Cerebellar nuclear complex (tissue), 1 donor: Measurements from ENCODE around the gene NPR1.
"Not testable (repeated sequence)": the region's sequence is repeated elsewhere in the genome, so short reads cannot be mapped to it uniquely, and the experiment has no call there.

Experiments used
- DNase-seq, 2 experiments: peaks; one replicate each; lab custom pipeline; 2025; lab: John Stamatoyannopoulos, UW

Gene NPR1

GRCh38 chr1:153682730-153683129 is 4.2 kb downstream of the NPR1 start:
- no peak for DNase-seq

- no peak for DNase-seq
Measured at GRCh38 chr1:153683854-153684253, 5.4 kb downstream of the NPR1 start.

DNA sequence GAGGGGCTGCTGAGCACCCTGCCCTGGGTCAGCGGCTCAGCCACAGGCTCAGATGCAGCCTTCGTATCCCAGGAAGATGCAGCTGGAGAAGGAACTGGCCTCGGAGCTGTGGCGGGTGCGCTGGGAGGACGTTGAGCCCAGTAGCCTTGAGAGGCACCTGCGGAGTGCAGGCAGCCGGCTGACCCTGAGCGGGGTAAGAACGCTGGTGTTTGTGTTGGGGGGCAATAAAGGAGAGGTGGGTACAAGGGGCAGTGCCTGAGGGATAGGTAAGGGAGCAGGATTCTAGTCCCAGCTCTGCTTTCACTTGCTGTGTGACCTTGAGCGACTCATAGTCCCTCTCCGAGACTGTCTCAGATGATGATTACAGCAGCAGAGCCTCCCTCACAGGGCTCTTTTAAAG is 6.4 kb downstream of the NPR1 start:
- DNase-seq, result no peak

DNA sequence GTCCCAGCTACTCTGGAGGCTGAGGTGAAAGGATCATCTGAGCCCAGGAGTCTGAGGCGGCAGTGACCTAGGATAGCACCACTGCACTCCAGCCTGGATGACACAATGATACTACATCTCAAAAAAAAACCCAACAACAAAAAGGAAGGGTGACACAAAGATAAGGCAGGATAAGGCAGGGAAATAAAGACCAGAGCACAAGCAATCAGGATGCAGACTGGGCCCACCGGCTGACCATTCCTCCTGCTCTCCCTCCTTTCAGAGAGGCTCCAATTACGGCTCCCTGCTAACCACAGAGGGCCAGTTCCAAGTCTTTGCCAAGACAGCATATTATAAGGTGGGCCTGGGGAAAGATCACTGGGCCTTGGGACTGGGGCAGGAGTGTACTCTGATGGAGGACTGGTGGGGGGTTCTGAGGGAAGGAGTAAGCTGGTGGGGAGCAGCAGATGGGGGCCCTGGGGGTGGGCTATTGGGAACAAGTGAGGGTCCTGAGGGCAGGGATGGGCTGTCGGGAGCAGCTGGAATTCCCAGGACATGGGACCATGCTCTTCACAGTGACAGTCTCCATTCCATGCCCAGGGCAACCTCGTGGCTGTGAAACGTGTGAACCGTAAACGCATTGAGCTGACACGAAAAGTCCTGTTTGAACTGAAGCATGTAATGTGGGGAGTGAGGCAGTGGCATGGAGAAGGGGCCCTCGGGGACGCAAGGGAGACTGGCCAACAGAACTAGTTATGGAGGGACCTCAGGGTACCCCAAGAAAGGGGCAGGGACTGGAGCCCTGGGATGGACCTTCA is 7.3 kb downstream of the NPR1 start:
- no peak for DNase-seq

GRCh38 chr1:153687346-153688125 is 9.0 kb downstream of the NPR1 start:
- DNase-seq, result no peak

DNA sequence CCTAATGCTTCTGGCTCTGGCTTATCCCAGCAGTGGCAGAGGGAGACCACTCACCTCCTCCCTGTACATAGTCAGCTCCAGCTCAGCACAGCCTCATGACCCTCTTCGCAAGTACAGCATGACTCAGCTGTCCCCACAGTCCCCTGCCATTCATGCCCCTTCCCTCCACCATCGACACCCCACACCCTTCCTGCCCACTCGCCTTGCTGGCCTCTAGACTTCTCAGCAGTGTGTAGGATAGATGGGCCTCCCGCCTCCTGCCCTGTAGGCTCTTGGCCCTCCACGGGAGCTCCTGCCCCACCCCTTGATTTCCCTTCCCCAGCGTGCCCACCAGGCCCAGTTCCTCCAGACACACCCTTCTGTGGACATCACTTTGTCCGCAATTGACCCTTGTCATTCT is 9.8 kb downstream of the NPR1 start:
- DNase-seq, result no peak

GRCh38 chr1:153688736-153689328 is 10.3 kb downstream of the NPR1 start:
- no peak for DNase-seq

GRCh38 chr1:153693466-153693865 is 15.0 kb downstream of the NPR1 start:
- no peak for DNase-seq

GRCh38 chr1:153696741-153697140 is 18.3 kb downstream of the NPR1 start:
- no peak for DNase-seq

DNA sequence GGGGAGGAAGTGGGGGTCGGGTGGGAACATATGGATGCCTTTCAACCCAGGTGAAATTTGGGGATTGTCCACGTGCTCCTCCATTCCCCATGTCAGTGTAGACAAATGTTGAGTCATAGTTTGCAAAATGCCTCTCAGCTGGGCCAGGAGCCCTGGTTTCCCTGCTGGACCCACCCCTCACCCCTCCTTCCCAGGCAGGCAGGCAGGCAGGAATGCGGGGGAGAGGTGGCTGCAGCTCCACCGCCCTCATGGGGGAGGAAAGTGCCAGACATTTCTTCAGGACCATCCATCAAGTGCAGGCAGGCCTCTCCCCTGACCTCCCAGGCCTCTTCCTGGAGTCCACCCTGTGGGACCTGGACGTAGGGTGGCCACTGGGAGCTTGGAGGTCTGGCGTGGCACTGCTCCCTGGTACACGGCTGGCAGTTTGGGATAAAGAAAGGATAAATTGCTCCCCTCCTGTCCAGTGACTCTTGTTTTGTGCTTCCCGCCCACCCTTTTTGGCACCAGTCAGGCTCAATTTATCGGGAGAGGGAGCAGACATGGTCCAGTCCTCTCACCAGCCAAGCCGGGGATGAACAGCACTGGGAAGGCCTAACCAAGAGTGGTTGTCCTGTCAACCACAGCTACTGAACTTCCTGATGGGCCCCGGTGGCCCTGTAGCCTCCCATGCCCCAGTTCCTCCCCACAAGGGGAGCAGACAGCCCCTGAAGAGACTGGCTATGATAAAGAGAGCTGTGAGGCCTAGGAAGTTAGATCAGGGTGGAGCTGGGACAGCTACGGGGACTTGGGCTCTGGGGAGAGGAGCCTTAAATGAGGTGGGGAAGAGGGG is 18.9 kb downstream of the NPR1 start:
- DNase-seq, result no peak

GRCh38 chr1:153698020-153698922 is 19.8 kb downstream of the NPR1 start:
- no peak for DNase-seq

DNA sequence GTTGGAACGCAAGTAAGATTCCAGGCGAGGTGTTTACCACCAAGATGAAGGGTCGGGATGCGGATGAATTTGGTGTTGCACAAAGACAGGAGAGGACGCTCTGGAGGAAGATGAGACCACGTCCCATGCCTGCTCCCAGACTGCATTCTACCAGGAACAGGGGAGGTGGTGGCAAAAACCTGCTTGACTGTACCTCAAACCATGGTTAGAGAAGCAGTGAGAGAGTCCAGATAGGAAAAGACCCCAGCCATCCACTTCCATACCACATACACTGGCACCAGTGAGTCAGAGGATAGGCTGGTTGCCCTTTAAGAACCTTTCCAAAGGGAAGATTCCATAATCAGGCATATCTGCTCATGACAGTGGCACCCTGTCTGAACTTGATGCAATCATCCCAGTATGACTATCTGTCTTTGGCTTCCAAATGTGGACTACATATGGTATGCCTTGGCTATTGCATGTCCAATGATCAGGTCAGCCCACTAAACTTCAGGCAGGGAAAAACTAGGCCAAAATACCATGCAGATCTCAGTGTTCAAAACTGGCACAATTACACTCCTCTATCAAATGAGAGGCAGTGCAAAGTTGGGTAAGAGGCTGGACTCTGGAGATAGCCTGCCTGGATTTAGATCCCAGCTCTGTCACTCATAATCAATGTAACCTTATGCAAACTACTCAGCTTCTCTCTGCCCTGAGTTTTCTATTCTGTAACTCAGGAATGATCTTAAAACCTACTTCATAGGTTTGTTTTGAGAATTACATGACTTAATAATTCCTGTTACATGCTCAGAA is 20.6 kb downstream of the NPR1 start:
- DNase-seq, result no peak

DNA sequence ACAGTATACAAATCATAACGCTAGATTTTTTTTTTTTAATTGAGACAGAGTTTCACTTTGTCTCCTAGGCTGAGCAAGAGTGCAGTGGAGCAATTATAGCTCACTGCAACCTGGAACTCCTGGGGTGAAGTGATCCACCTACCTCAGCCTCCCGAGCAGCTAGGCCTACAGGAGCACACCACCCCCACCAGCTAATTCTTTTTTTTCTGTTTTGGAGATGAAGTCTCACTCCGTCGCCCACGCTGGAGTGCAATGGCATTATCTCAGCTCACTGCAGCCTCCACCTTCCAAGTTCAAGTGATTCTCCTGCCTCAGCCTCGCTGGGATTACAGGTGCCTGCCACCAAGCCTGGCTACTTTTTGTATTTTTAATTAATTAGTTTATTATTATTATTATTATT is 21.3 kb downstream of the NPR1 start:
- DNase-seq, result no peak

DNA sequence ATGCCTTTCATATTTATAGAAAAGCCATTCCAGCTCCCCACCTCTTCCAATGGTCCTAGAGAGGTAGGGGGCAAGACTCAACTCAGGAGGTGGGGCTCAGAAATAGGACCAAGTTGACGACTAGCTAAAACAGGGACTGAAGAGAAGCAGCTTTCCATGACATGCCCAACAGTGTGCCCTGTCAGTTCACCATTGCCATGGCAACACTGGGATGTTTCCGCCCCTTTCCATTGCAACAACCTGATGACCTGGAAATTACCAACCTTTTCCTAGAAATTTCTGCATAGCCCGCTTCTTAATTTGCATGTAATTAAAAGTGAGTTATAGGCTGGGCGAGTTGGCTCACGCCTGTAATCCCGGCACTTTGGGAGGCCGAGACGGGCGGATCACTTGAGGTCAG is 27.0 kb downstream of the NPR1 start:
- DNase-seq, result no peak

DNA sequence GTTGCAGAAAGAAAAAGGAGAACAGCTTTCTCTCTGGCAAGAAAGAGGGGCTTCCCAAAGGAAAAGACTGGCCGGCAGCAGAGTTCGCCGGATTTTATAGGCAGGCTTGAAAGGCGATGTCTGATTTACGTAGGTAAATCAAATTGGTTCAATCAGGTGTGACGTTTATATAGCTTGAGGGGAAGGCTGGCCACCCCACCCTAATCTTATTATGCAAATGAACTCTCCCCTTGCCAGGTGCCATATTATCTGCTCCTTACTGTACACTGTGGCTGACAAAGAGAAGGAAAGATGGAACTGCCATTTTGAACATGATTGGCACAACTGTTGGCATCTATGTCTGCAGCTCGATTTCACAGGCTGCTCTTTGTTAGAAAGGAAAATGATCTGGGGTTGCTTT is 32.5 kb downstream of the NPR1 start:
- no peak for DNase-seq

GRCh38 chr1:153716211-153716610 is 37.7 kb downstream of the NPR1 start:
- DNase-seq, result not testable (repeated sequence)

GRCh38 chr1:153717330-153717729 is 38.8 kb downstream of the NPR1 start:
- DNase-seq, result no peak

DNA sequence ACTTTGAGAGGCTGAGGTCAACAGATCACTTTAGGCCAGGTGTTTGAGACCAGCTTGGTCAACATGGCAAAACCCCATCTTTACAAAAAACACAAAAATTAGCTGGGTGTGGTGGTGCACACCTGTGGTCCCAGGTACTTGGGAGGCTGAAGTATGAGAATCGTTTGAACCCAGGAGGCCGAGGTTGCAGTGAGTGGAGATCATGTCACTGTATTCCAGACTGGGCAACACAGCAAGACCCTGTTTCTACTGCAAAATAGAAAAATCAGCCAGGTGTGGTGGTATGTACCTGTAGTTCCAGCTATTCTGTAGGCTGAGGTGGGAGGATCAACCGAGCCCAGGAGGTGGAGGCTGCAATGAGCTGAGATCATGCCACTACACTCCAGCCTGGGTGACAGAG is 45.2 kb downstream of the NPR1 start:
- no peak for DNase-seq

DNA sequence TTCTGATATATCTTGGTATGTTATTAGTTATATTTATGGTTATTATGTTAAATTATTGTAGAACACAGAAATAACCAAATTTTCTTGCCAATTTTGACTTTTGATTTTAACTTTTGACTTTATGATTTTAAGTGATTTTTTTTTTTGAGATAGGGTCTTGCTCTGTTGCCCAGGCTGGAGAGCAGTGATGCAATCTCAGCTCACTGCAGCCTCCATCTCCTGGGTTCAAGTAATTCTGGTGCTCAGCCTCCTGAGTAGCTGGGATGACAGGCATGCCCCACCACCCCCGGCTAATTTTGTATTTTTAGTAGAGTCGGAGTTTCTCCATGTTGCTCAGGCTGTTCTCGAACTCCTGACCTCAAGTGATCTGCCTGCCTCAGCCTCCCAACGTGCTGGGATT is 46.1 kb downstream of the NPR1 start:
- not testable (repeated sequence) for DNase-seq
